ENCODE measurements around the gene DGKB.

DGKB gene

DNA sequence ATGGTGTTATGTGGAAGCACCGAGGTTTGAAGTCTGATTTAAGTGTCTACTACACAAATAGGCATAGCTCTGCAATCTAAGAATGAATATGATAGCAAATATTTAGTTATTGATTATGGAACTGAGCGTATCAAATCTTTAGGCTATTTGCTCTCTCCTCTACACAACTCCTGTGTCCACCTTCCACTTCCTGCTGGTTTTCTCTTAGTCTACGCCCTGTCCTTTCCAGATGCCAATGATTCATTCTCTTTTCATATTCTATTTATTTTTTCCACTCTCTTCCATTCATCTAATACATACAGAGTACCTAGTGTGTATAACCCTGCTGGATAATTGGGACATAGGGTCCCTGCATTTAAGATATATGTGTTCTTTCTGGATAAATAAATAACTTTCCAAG lies 83.7 kb downstream of the DGKB start:
- DNase-seq, result no peak

DNA sequence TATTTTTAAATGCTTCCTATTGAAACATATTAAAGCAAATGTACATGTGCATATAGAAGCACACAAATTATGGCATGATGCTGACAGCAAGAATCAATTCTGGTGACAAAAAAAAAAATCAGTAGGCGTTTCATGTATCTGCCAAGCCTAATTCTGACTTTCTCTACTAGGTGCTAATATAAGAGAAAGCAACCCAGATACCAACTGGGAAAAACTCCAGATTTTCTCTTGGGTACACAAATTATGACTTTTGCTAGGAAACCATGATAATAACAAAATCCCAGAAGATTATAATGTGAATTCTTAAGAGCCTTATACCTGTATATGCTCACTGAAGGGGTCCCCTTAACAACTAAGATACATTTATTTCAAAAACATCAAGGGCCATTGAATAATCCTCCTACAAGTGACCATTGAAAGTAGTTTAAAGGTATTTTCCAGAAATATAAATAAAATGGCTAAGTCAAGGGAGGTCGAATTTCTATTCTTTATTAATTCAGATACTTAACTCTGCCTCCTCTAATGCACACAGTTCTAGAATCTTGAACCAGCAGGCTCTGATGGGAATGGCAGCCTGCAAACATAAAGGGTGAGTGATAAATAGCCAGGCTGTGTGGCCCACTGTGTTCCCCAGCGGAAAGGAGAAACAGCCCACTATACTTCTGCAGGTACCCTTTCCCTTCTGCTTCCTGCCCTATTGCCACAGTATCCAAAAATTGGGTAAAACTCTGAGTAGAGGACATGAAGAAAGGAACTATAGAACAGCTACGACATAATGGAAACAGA lies 84.5 kb downstream of the DGKB start:
- DNase-seq, result no peak

DNA sequence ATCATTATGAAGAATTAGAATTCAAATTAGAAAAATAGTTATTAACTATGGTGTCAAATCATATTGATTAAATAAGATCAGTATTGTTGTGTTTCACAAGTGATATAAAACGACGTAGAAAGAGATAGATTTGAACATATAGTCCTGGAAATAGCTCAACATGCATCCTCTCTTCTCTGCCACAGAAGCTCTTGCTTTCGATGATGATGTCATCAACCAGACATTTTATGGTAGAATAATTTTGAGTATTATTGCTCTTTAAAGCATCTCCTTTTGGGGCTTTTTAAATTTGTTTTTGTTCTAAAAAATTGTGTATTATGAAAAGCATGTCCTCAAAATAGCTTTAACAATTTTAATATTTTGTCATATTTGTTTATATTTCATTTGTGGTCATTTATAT lies 95.0 kb downstream of the DGKB start:
- DNase-seq, result no peak

DNA sequence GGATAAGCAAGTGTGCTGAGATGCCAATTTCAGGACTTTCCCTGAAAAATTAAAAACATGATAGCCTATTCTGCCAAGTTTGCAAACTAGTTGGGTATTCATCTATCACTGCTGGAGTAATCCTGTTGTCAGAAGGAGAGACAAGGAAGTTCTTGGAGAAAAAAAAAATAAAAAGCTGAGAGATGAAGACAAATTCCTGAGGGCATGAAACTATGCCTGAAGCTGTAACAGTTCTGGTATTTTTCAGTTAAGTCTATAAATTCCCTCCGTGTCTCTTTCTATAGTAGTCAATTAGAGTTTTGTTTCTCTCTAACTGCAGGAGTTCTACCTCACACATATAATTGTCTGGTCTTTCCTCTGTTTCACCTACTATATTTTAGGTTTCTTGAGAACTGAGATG lies 95.7 kb downstream of the DGKB start:
- DNase-seq, result no peak

DNA sequence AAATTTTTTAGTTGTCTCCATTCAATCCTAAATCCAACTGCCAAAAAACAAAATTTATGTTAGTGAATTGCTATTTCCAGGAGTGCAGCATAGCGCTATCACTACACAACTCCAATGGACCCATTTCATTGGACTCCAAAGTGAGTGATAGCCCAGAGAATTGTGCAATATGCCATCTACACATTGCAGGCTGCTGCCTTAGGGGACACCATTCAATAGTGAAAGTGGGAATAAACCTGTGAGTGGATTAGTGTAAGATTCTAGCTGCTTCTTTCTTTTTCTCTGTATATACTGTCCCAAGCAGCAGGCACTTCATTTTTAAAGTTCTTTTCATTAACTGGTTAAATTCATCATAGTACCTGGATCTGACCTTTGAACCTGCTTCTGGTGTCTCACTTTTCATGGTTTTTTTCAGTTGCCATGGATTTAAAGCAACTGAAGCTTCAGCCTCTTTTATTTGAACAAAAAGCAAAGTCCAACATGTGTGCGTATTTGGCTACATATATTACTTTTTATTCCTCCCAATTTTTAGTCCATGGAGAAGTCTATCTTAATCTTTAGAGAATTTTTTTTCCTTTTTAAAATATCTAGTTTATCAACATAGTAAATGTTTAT lies 97.3 kb downstream of the DGKB start:
- DNase-seq, result no peak

DNA sequence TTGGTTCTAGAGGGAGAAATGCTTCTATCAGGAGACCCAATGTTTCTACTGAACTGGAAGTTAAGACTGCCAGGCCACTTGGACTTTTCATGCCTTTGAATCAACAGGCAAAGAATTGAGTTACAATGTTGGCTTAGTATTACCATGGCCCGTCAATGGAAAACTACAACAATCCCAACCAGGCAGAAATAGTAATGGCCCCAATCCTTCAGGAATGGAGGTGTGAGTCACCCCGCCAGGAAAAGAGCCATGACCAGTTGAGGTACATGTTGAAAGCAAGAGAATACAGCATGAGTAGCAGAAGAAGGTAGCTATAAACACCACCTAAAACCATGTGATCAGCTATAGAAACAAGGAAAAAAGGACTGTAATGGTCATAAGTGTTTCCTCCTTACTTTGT lies 101.9 kb downstream of the DGKB start:
- DNase-seq, result no peak

DNA sequence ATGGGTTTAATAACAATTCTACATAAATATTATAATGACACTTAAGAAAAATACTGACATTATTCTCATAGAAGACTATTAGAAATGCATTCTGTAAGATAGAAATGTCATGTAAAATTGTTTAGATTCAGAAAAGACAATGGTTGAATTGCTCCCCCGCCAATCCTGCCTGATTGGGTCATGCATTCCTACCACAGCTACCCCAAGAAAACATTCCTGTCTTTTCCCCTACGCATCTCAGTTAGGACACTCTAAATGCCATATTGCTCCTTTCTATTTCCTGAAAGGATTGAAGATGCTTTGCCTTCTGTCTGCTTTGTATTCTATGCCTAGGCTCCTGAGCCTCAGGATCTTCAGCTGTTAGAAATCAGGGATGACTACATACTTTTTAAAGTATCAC lies 109.4 kb downstream of the DGKB start:
- DNase-seq, result no peak

DNA sequence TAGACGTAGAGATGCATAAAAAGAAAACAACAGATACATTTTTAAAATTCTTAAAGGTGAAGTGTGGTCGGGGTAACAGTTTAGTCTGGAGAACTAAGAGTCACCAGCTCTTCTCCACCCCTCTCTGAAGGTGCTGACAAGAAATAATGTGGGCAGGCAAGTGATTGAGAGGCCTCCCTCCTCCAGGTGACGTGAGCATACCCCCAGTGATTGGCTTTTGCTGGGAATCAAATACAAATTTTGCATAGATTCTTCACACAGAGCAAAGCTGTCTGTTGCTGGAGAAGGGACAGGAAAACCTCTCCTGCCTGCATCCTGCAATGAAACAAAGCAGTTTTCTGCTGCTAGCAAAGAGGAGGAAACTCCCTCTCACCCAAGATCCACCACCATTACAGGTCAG lies 115.0 kb downstream of the DGKB start:
- DNase-seq, result no peak

DNA sequence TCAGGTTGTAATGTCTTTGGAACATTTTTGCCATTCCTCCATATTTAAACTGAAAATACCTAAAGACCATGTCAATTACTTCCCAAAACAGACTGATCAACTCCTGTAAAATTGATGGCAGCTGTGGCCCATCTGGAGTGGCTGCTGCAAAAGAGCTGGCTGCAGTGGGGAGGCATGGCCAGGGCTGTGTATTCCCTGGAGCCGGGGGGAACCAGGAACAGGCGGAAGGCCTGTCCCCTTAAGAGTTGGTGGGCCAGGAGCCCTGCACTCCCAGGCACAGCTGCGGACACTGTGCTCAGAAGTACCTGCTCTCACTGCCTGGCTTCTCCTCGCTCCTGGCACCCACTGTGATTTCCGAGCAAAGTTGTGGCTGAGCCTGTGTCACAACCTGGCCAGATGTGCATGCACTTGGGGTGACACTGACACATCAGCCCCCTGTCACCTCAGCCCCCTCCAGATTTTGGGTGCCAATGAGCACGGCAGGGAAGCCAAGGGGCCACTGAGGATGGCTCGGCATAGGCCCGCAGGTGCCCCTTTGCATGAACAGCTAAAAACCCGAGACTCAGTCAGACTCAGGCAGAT lies 116.1 kb downstream of the DGKB start:
- no peak for DNase-seq

DNA sequence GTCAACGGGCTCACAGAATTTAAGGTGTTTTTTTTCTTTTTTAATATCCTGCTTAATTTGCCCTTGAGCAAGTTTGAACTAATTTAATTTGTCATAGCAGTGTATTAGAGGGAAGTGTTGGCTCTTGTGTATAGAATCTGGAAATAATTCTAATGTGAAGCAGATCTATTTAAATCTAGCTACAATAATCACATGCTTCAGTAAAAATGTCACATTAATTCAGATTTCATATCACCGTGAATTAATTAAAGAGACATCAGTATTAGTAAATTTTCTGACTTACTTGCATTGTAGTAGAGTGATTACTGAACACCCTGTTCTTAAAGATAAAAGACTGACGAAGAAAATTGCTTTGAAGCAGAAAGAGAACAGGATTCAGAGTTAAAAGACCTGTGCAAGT lies 124.7 kb downstream of the DGKB start:
- DNase-seq, result no peak

DNA sequence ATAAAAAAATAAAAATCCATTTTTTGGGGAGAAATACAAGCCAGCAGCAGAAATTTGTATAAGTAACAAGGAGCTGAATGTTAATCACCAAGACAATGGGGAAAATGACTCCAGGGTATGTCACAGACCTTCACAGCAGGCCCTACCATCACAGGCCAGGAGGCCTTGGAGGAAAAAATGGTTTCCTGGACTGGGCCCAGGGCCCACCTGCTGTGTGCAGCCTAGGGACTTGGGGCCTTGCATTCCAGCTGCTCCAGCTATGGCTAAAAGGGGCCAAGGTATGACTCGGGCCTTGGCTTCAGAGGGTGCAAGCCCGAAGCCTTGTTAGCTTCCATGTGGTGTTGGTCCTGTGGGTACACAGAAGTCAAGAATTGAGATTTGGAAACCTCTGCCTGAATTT lies 126.3 kb downstream of the DGKB start:
- no peak for DNase-seq

DNA sequence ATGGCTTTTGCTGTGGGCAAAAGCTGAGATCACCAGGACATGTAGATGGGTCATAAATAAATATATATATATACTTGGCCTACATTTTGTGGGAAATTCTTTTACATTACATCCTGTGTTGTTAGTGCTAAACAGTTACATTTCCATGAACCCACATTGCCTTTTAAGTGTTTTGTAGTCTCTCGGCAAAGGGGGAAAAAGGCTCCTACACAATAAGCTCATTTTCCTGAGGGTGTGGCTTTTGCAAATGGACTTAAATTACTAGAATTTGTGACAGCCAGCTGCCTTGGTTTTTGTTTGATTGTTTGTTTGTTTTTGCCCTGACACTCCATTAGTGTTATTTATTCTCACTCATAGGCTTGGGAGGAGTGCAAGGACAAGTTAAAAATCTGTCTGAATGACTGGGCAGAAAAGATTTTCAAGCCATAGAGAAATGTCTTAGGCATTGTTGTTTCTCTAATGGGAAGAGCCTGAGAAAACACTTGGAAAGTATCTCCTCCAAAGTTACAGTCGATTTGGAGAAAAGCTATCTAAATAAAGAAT lies 128.8 kb downstream of the DGKB start:
- DNase-seq, result peak; percentile 70

DNA sequence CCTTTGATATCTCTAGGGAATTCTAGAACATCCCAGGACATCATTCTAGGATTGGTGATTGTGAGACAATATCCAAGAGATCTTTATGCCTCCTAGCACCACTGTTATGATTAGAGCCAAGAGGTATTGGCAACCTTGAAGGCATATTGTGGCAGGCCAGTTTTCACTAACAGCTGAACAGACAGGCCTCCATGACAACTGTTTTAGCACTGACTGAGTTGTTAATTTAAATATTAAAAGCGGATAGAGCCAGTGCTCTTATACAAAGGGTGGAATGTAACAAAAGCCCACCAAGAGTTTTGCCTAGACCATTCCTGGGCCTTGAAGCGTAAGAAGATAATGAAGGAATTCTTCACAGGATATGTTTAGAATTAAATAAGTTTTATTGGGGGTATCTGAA lies 131.9 kb downstream of the DGKB start:
- no peak for DNase-seq

DNA sequence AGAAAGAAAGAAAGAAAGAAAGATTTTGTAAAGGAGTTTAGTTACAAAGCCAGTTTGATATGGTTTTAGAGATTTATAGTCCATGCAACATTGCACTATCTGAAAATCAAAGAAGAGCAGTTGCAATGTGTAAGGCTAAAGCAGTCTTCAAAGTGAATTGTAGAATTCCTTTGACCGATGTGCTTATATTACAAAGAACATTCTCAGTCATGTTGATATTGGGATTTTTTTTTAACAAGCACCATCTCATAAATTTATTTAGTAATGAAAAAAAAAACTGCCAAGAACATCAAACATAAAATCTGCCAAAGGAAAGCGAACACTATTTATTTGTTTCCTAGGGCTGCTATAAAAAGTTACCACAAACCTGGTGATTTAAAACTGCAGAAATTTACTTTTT lies 133.3 kb downstream of the DGKB start:
- DNase-seq, result no peak

DNA sequence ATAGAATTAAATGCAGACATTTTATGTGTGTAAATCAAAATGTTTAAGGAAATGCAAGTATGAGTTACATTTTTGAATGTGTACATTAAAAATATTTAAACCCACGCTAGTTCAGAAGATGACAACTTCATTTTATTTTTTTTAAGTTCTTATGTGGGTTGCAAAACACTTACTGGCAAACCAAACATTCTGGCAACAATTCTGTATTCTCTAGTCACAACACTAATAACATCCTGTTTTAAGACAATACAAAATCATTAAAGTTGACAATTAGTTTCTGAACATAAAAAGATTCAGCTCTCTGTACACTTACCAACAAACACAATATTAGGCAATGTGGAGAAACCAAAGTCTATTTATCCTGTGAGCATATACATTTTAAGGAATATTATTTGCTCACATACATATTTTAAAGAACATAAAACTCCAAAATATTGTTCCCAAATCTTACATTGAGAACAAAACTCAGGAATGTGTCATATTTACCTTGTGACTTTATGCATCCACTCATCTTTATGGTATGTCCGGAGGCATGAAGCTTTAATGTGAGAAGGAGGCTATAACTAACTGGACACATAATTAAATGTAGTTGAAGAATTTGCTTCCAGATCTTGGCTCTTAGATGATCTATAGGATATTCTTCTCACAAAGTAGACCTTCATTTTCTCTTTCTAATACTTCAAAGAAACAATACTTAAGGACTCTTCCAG lies 134.7 kb downstream of the DGKB start:
- no peak for DNase-seq

DNA sequence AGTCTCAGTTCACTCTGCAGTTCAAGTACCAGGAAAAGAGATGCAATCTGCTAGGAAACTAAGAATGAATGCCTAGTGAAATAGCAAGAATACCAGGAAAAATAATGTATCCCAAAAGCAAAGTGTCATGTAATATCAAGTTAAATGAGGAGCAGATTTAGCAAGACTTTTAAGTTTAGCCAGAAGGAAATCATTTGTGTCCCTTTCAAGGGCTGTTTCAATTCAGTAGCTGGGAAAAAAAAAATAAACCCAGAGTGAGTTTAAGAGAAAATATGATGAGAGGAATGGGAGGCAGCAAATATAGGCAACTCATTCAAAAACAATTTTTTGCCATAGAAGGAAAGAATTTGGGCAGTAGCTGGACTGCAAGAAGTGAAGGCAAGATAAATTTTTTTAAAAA lies 135.8 kb downstream of the DGKB start:
- no peak for DNase-seq

DNA sequence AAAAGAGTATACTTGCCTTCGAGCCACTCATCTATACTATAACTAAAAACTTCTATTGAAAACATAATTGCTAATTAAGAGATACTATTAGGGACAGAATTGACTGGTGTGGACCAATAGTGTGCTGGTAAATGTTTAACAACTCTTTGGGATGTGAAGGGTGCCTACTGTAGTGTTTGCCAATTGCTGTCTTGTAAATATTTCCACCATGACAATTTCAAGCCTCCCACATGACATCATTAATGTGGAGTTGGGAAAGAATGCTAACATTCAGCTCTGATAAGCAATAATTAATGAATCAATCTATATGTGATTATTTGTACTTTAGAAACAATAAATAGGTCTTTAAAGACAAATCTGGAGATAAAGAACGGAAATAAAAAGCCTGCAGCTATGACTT lies 136.8 kb downstream of the DGKB start:
- DNase-seq, result no peak

DNA sequence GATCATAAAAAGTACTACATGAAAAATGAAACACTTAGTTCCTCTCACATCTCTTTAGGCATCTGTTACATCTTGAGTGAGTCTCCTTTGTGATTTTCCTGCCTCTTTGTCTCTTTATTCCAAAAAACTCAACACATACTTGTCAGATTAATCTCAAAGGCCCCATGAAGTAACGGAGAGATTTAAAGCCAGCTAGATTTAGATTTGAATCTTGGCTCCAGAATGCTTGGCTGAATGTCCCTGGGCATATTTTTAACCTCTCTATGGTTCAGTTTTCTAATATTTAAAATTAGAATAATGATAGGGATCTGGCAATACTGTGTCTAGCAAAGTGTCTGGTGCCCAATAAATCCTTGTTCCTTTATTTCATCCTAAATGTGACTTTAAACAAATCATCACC lies 140.0 kb downstream of the DGKB start:
- no peak for DNase-seq

DNA sequence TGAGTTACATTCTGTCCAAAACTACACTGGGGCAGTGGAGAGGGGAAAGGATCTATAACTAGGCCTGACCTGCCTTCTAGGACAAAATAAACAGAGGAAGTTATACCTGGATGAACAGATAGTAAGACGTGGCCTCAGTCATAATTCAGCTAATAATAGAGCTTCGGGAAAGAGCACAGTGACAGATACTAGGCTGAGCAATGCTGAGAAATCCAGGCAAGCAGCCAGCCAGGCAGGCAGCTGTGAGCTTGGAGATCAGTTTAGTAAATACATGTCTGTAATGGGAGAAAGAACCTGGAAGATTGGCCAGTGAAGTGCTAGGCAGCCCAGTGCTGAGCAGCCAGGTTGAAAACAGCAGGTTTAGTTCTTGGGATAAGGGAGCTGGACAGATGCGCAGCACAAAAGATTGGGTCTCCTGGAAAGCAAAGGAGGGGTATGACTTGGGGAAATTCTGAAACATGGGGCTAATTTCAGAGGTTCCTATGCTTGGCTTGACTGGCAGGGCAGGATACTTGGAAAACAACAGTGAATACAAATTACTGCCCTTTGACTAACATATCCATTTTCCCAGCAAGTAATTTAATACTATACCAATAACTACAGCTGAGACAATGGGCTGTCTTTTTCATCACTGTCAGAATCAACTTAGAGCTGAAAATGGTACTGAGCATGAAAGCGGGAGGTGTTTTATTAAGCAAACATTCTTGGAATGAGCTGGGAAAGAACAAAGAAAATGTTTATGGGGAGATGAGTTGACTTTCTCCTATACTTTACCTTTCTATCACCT lies 140.8 kb downstream of the DGKB start:
- peak; percentile 88 for DNase-seq

DNA sequence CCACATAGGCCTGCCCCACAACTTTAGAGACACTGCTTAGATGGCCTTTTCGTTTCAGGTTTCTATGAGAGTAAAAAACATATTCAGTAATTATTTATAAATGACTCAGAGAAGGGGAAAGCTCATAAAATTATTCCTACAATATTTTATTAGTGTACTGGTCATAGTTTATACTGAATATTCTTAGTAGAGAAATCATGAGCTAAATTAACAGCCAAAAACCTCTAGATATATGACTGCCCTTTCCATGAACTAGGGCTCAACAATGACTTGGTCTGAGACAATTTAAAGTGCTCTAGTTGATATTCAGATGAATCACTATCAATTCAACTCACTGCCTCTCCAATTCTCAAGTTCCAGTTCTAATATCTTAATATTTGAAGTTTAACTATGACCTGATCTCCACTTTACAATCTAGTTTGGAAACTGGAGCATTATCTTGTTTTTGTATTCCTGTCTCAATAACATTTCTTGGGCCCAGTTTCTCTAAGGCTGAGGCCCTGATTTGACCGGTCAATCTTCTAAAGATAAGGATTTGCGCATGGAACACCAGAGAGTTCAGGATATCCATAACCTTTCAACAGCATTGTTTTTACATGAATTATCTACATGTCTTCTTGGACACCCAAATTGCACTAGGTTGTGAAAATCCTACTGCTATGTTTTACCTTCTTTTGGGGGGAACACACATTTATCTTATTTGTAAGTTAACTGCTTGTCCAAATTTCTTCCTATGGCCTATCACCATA lies 141.6 kb downstream of the DGKB start:
- no peak for DNase-seq

DNA sequence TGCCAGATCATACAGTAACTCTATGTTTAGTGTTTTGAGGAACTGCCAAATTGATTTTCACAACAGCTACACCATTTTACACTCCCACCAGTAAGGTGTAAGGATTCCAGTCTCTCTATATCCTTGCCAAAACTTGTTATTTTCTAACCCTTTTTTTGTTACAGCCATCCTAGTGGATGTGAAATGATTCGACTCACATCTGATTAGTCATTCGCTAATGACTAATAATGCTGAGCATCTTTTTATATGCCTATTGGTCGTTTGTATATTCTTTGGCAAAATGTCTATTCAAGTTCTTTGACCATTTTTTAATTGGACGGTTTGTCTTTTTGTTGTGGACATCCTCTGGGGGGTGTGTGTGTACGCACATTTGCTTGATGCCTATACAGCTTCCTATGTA lies 142.8 kb downstream of the DGKB start:
- DNase-seq, result no peak

DNA sequence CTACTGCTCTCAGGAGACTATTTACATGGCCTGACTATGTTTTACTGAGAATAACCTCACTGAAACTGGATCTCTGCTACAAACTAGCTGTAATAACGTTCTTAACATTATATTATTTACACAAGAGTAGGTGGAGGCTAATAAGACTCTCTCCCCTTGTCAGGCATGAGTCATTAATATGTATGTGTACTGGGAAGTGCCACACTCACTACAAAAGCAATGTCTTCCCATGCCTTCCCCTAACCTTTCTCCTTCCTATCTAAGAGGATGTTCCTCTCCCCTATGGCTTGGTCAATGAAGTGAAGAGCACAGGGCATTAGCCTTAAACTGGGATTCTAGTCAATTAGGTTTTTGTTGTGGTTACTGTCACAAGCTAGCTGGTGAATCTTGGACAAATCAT lies 147.9 kb downstream of the DGKB start:
- peak; percentile 19 for DNase-seq

All from COR-L47 (cell line).